K562 (cell line): ENCODE measurements around the gene CBFA2T3. TPM values are rescaled to one million over a fixed set of nuclear protein-coding genes. Genes with fewer than 3 reads are reported as not detected.

Experiments
- ADNP ChIP-seq: fragments of 200-800 bp; sonication (Bioruptor generic); IDR thresholded peaks from 2 replicates; pipeline ENCODE4 v1.6.1; 2016; ENCODE audit warnings: missing genetic modification characterization, missing compliant biosample characterization
- BRD9 ChIP-seq: fragments of 450-650 bp; IDR thresholded peaks from 2 replicates; pipeline ENCODE4 v1.6.1; 2018; ENCODE audit warnings: low read depth; ENCODE audit not compliant: partially characterized antibody
- ESRRA ChIP-seq: fragments of 450-650 bp; IDR thresholded peaks from 2 replicates; pipeline ENCODE4 v1.6.1; 2014; ENCODE audit warnings: low read depth, mild to moderate bottlenecking, moderate library complexity, borderline replicate concordance
- ESRRB ChIP-seq: fragments of 250-450 bp; sonication (Bioruptor Pico); IDR thresholded peaks from 2 replicates; pipeline ENCODE4 v1.5.0; 2020; ENCODE audit warnings: mild to moderate bottlenecking, moderate library complexity, borderline replicate concordance
- MAX ChIP-seq: sonication (generic); formaldehyde crosslinking; IDR thresholded peaks from 2 replicates; pipeline ENCODE4 v1.9.0; 2022; ENCODE audit warnings: mild to moderate bottlenecking, missing genetic modification reagents
- MIER1 ChIP-seq: fragments of 450-650 bp; IDR thresholded peaks from 2 replicates; pipeline ENCODE4 v1.6.1; 2016; ENCODE audit warnings: antibody characterized with exemption, mild to moderate bottlenecking, low read depth
- NR1H2 ChIP-seq: sonication (generic); formaldehyde crosslinking; IDR thresholded peaks from 2 replicates; pipeline ENCODE4 v1.4.0; 2020; ENCODE audit warnings: mild to moderate bottlenecking, missing genetic modification reagents
- NR3C1 ChIP-seq: sonication (generic); formaldehyde crosslinking; IDR thresholded peaks from 2 replicates; pipeline ENCODE4 v1.8.1; 2022; ENCODE audit warnings: missing genetic modification reagents
- OTX1 ChIP-seq: fragments of 450-650 bp; formaldehyde crosslinking; IDR thresholded peaks from 2 replicates; pipeline ENCODE4 v1.4.0; 2022; ENCODE audit warnings: mild to moderate bottlenecking
- SMARCC2 ChIP-seq: fragments of 450-650 bp; IDR thresholded peaks from 2 replicates; pipeline ENCODE4 v1.6.1; 2017; ENCODE audit warnings: antibody characterized with exemption, moderate library complexity, mild to moderate bottlenecking, low read depth
- SUPT5H ChIP-seq: fragments of 450-650 bp; IDR thresholded peaks from 2 replicates; pipeline ENCODE4 v1.6.1; 2016
- ZBTB8A ChIP-seq: fragments of 450-650 bp; IDR thresholded peaks from 2 replicates; pipeline ENCODE4 v1.6.1; 2018; ENCODE audit warnings: mild to moderate bottlenecking, moderate library complexity; ENCODE audit not compliant: partially characterized antibody
- ZNF134 ChIP-seq: fragments of 250-450 bp; sonication (Bioruptor Pico); conservative IDR thresholded peaks from 2 replicates; pipeline ENCODE4 v1.4.0; 2020
- ZNF24 ChIP-seq: fragments of 450-650 bp; IDR thresholded peaks from 2 replicates; pipeline ENCODE4 v1.6.1; 2016
- ZNF311 ChIP-seq: fragments of 250-450 bp; sonication (Bioruptor Pico); IDR thresholded peaks from 2 replicates; pipeline ENCODE4 v1.4.0; 2020; ENCODE audit warnings: mild to moderate bottlenecking, moderate library complexity
- ZNF589 ChIP-seq: fragments of 200-800 bp; sonication (Bioruptor generic); IDR thresholded peaks from 2 replicates; pipeline ENCODE4 v1.6.1; 2016; ENCODE audit warnings: low read depth, missing genetic modification characterization, missing compliant biosample characterization
- ZNF79 ChIP-seq: fragments of 250-450 bp; sonication (Bioruptor Pico); IDR thresholded peaks from 2 replicates; pipeline ENCODE4 v1.4.0; 2020; ENCODE audit warnings: low read depth, mild to moderate bottlenecking, moderate library complexity
- polyA plus RNA-seq, 8 experiments: library from polyadenylated mRNA; depleted of rRNA in 4 of 8; stranded (reverse) in 5 of 8; unstranded in 3 of 8; fragments of >200 nt; fragmentation: Nextera tagmentation in 2 of 8; fragmentation: Illumina TruSeq in 1 of 8; extraction: Ambion mirVana in 2 of 8; extraction: Trizol in 1 of 8; gene quantifications; 2 replicates each; pipeline versions ENCODE4 v1.2.1 to v1.2.3, GENCODE V29; 2011 to 2014; ENCODE audit warnings: inconsistent platforms in 1 of 8, missing spikeins in 1 of 8
- total RNA-seq, 7 experiments: library from RNA; depleted of rRNA in 6 of 7; stranded (reverse); fragments of >200 nt in 6 of 7; fragmentation: Illumina TruSeq in 2 of 7; extraction: Trizol in 2 of 7; gene quantifications; 2 replicates each; pipeline versions ENCODE4 v1.2.1 to v1.2.3, GENCODE V29; 2011 to 2021; ENCODE audit warnings: low replicate concordance in 1 of 7
- TF ChIP-seq, protein P1 (sequence below): fragments of 250-450 bp; sonication (Bioruptor Pico); IDR thresholded peaks from 2 replicates; pipeline ENCODE4 v1.8.0; 2022; ENCODE audit warnings: inconsistent platforms, mild to moderate bottlenecking, moderate library complexity, borderline replicate concordance
- TF ChIP-seq, protein P2 (sequence below): fragments of 450-650 bp; formaldehyde crosslinking; IDR thresholded peaks from 2 replicates; pipeline ENCODE4 v1.4.0; 2020; ENCODE audit warnings: mild to moderate bottlenecking, mixed read lengths
- TF ChIP-seq, protein P3 (sequence below): fragments of 250-450 bp; sonication (Bioruptor Pico); IDR thresholded peaks from 2 replicates; pipeline ENCODE4 v1.8.0; 2022; ENCODE audit warnings: moderate library complexity, mild to moderate bottlenecking, inconsistent platforms
- TF ChIP-seq, protein P4 (sequence below): fragments of 450-650 bp; IDR thresholded peaks from 2 replicates; pipeline ENCODE4 v1.7.0; 2016; ENCODE audit warnings: borderline replicate concordance

Gene CBFA2T3
- total and polyA plus RNA-seq, 9 of the 15 experiments (the other 6 are each of a cell fraction or from before 2014, with no cell fraction given), result 2.3 to 145 (median 6.7) TPM

GRCh38 chr16:88992351-88993165, 15.6 kb upstream of the CBFA2T3 start (continued):
- TF ChIP-seq, protein P1, sequence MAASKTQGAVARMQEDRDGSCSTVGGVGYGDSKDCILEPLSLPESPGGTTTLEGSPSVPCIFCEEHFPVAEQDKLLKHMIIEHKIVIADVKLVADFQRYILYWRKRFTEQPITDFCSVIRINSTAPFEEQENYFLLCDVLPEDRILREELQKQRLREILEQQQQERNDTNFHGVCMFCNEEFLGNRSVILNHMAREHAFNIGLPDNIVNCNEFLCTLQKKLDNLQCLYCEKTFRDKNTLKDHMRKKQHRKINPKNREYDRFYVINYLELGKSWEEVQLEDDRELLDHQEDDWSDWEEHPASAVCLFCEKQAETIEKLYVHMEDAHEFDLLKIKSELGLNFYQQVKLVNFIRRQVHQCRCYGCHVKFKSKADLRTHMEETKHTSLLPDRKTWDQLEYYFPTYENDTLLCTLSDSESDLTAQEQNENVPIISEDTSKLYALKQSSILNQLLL (CRISPR knock-in tag), result no peak
- TF ChIP-seq, protein P2, sequence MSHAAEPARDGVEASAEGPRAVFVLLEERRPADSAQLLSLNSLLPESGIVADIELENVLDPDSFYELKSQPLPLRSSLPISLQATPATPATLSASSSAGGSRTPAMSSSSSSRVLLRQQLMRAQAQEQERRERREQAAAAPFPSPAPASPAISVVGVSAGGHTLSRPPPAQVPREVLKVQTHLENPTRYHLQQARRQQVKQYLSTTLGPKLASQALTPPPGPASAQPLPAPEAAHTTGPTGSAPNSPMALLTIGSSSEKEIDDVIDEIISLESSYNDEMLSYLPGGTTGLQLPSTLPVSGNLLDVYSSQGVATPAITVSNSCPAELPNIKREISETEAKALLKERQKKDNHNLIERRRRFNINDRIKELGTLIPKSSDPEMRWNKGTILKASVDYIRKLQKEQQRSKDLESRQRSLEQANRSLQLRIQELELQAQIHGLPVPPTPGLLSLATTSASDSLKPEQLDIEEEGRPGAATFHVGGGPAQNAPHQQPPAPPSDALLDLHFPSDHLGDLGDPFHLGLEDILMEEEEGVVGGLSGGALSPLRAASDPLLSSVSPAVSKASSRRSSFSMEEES (CRISPR knock-in tag), result peak; percentile 11; the same call in 1 of the 2 replicates
- TF ChIP-seq MIER1 (no peak), NR1H2 (CRISPR knock-in tag) (peak; percentile 66; the same call in 1 of the 2 replicates), ZNF134 (0 out of 2 replicates have a peak, but pooled peaks have one; percentile 54), ZBTB8A (no peak), ESRRB (CRISPR knock-in tag) (no peak), SMARCC2 (peak; percentile 95), BRD9 (peak; percentile 67), ZNF311 (CRISPR knock-in tag) (peak; percentile 85), ADNP (tag) (peak; percentile 79), NR3C1 (CRISPR knock-in tag) (peak; percentile 82), ZNF79 (CRISPR knock-in tag) (0 out of 2 replicates have a peak, but pooled peaks have one; percentile 49), MAX (peak; percentile 92), SUPT5H (peak; percentile 44; the same call in 1 of the 2 replicates), OTX1 (0 out of 2 replicates have a peak, but pooled peaks have one; percentile 48), ZNF24 (0 out of 2 replicates have a peak, but pooled peaks have one; percentile 31), ESRRA (peak; percentile 51; the same call in 1 of the 2 replicates), ZNF589 (peak; percentile 96)
- TF ChIP-seq, protein P3, sequence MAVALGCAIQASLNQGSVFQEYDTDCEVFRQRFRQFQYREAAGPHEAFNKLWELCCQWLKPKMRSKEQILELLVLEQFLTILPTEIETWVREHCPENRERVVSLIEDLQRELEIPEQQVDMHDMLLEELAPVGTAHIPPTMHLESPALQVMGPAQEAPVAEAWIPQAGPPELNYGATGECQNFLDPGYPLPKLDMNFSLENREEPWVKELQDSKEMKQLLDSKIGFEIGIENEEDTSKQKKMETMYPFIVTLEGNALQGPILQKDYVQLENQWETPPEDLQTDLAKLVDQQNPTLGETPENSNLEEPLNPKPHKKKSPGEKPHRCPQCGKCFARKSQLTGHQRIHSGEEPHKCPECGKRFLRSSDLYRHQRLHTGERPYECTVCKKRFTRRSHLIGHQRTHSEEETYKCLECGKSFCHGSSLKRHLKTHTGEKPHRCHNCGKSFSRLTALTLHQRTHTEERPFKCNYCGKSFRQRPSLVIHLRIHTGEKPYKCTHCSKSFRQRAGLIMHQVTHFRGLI, result peak; percentile 79; the same call in 1 of the 2 replicates
- TF ChIP-seq, protein P4, sequence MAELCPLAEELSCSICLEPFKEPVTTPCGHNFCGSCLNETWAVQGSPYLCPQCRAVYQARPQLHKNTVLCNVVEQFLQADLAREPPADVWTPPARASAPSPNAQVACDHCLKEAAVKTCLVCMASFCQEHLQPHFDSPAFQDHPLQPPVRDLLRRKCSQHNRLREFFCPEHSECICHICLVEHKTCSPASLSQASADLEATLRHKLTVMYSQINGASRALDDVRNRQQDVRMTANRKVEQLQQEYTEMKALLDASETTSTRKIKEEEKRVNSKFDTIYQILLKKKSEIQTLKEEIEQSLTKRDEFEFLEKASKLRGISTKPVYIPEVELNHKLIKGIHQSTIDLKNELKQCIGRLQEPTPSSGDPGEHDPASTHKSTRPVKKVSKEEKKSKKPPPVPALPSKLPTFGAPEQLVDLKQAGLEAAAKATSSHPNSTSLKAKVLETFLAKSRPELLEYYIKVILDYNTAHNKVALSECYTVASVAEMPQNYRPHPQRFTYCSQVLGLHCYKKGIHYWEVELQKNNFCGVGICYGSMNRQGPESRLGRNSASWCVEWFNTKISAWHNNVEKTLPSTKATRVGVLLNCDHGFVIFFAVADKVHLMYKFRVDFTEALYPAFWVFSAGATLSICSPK, result no peak
